Measurements from ENCODE around the gene ARL3. TPM values are rescaled to one million over a fixed set of nuclear protein-coding genes. Genes with fewer than 3 reads are reported as not detected.
A peak's percentile ranks its signal among the peaks of the same experiment; 100 is the strongest.

Gene ARL3
- total RNA-seq, 1 donor from 2014 or later: 9.7 TPM

DNA sequence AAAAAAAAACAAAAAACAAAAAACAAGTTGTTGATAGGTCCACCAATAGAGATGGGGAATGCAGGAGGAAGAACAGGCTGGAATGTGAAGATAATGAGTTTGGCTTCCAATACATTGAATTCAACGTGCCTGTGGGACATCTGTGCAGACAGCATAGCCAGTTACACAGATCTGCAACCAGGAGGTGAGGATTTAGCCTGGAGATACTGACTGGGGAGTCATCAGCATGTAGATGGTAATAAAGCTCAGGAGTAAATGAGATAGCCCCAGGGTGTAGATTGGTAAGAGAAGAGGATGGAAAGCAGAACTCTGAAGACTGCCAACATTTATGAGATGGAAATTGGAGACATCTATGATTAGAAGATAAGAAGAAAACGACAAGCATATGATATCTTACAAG is 74.7 kb downstream of the ARL3 start:
- no peak for DNase-seq (ENCODE audit: low read depth)

- DNase-seq (ENCODE audit: low read depth): no peak
Measured at GRCh38 chr10:102635377-102635776, 78.8 kb downstream of the ARL3 start.

GRCh38 chr10:102634686-102635085 is 79.5 kb downstream of the ARL3 start:
- no peak for DNase-seq (ENCODE audit: low read depth)

- DNase-seq (ENCODE audit: low read depth): no peak
Measured at GRCh38 chr10:102633848-102634247, 80.3 kb downstream of the ARL3 start.

DNA sequence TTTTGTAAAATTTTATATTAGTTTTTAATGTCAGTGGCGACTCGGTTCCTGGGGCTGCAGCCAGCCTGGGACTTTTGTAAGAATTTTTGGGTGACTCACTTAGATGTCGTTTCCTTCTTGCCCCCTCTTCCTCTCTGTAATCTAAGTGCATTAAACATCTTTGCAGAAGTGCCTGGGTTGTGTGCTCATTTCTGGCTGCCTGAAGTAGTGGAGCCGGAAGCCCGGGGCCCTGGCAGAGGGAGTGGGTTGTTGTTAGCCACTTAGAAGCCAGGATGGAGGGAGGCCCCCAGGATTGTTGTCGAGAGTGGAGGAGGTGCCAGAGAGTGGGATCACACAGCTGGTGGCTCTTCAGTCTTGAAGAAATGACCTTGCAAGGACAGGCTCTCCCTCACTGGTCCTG is 80.9 kb downstream of the ARL3 start:
- no peak for DNase-seq (ENCODE audit: low read depth)

GRCh38 chr10:102632394-102633111 is 81.6 kb downstream of the ARL3 start:
- DNase-seq (ENCODE audit: low read depth): no peak

DNA sequence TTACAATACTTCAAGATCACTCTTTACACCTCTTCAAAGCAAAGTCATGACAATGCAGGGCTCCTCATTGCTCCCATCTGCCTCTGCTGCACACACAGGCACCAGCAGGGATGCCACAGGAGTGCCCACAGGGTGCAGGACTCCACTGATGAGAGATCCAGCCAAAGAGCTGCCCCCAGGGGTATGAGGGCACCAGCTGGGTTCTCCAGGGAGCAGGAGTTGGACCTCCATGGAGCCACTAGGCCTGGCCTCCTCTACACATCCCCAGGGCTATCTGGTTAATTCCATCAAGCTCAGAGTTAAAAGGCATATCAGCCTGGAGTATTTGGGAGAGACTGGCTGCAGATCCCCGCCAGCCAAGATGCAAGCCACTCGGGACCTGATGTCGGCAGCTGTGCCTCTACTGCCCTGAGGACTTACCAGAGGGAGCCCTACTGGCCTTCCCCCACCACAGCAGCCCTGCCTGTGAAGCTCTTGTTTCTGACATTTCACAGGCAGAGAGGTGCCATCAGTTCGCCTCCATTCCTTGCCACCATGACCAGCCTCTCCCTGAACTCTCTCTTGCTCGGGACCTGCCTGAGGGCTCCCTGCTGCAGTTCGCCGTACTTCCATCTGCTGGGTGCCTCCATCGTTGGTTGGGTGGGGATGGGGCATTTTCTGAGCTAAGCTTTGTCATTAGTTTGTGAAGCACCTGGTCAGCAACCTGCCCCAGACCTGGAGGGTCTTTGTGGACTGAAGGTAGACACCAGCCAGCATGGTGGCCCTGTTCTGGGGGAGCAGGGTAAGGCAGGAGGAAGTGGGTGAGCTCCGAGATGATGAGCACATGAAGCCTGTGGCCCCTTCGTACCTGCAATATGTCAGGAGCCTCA is 82.4 kb downstream of the ARL3 start:
- DNase-seq (ENCODE audit: low read depth): no peak

DNA sequence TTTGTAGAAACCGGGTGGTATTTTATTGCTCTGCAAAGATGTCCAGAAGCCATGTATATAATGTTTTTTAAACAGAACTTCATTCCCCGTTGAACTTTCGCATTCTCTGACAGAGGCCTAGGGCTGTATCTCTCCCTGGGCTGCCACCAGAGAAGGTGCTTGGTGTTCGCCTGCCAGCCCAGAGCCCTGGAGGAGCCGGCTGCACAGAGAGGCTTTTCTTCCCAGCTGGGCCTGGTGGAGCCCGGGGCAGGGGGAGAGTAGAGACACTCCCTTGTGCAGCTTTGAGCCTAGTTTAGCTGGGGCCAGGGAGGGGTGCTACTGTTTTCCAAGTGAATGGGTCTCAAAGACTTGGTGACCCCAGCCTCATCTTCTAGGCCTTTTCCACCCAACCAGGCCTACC is 83.5 kb downstream of the ARL3 start:
- DNase-seq (ENCODE audit: low read depth): no peak

DNA sequence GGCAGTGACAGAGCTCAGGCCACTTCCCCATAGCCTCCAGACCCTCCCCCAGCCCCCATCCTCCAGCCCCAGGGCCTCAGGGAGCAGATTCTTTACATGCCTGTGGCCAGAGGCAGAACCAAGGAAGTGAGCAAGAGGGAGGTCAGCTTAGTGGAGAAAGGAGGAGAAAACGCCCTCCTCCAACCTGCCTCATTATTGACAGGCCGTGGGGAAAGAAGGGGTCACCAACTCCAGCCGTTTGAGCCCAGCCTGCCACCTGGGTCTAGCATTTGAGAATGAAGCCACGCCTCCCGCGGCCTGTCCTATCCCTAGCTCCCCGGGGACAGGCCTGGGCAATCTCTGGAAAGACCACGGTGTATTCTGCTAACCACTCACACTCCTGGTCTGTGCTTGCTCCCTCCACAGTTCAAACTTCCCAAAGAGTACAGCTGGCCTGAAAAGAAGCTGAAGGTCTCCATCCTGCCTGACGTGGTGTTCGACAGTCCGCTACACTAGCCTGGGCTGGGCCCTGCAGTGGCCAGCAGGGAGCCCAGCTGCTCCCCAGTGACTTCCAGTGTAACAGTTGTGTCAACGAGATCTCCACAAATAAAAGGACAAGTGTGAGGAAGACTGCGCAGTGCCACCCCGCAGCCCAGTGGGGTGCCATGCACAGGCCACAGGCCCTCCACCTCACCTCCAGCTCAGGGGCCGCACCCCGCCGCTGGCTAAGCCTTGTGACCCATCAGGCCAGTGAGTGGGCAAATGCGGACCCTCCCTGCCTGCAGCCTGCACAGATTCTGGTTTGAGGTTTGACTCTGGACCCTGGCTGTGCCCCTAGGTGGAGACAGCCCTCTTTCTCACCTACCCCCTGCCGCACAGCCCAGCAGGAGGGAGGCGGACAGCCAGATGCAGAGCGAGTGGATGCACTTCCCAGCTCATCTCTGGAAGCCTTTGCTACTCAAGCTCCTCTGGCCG is 84.3 kb downstream of the ARL3 start:
- DNase-seq (ENCODE audit: low read depth): peak; percentile 92

DNA sequence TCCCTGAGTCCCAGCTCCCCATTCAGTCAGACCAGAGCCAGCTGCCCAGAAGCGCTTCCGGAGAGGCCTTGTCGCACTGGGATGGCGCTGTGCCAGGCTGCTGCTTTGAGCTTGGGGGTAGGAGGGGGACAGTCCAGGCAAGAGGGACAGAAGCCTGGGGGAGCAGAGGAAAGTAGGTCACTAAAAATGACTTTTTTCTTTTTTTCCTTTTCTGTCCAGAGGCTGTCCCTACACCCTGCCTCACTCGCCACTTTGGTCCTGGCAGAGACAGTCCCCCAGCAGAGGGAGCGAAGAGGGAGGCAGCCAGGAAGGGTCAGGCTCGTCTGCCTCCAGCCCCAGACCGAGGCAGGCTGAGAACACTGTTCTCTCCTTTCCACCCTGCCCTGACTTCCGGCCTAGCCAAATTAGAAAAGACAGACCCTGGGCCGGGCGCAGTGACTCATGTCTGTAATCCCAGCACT is 85.7 kb downstream of the ARL3 start:
- no peak for DNase-seq (ENCODE audit: low read depth)

DNA sequence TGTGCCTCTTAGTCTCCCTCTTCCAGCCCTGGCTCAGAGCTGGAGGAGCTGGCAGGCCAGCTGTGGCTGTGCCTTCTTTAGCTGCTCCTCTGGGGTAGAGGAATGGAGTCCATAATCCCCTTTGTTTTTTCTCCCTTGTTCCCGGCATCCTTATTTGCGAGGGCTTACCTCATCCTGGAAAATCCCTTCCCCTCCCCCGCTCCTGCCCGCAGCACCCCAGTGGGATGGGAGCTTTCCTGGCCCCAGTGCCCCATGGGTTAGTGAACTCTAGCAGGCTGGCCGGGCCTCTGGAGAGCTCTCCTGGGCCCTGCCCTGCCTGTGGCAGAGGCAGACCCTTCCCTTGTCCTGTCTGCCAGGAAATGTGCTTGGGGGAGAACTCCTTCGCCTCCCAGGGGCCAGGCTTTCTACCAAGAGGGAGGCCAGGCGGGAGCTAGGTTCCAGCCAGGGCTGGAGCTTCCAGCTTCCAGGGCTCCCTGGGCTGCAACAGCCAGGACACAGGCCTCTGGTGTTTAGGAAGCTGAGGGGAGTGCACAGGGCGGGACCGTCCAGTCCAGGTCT is 86.4 kb downstream of the ARL3 start:
- peak; percentile 83 for DNase-seq (ENCODE audit: low read depth)

DNA sequence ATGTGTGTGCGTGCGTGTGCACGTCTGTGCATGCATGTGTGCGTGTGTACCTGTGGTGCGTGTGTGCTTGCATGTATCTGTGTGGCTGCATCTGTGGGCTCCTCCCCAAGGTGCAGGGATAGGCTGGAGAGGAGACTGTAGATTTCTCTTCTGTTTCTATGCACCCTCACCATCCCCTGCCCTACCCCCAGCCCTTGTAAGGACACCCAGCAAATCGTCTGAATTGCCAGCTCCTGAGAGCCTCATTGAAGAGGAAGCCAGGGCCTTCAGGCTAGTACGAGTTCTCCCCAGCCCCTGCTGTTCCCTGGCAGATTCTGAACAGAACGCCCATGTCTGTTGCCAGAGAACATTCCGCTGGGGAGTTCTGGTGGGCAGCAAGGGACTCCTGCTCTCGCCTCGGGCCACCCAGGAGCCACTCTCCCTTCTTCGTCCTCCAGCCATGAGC is 86.9 kb downstream of the ARL3 start:
- no peak for DNase-seq (ENCODE audit: low read depth)

- DNase-seq (ENCODE audit: low read depth): no peak
Measured at GRCh38 chr10:102626026-102626685, 88.0 kb downstream of the ARL3 start.

- no peak for DNase-seq (ENCODE audit: low read depth)
Measured at GRCh38 chr10:102624751-102625645, 89.2 kb downstream of the ARL3 start.

DNA sequence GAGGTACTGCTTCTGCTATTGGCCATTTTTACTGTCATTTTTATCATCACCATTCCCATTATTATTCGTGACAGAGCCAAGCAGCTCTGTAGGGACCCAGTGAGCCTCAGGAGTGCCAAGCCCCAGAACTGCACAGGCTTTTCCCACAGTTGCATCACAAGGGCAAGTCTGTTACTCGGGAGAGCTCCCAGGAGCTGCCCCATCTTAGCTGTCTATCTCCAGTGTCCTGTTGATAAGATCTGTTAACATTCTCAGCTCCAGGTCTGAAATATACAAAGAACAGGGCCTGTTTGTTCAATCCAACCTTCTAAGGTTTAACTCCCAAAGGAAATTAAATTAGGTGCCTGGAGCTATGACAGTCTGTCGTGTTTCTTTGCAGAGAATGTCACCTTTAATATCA is 90.1 kb downstream of the ARL3 start:
- no peak for DNase-seq (ENCODE audit: low read depth)

Other genes starting within 250 kb of the ARL3 start
- 145 and 168 TPM in 2 replicates for gene ACTR1A, start 211.7 kb downstream of the ARL3 start, total RNA-seq
- 0.69 and 8.1 TPM in 2 replicates for gene SUFU, start 210.4 kb downstream of the ARL3 start, total RNA-seq
- gene TRIM8, start 69.9 kb downstream of the ARL3 start, total RNA-seq: 47.2 and 146 TPM in 2 replicates
- gene SFXN2, start 239 bp upstream of the ARL3 start, total RNA-seq: 5.1 and 5.6 TPM in 2 replicates
- gene WBP1L, start 29.6 kb upstream of the ARL3 start, total RNA-seq: 45.0 and 79.7 TPM in 2 replicates
- gene CYP17A1, start 123.0 kb upstream of the ARL3 start, total RNA-seq: 0.45 and 0.52 TPM in 2 replicates
- 9.2 and 23.4 TPM in 2 replicates for gene BORCS7, start 139.9 kb upstream of the ARL3 start, total RNA-seq
- 6.1 and 11.4 TPM in 2 replicates for gene AS3MT, start 155.1 kb upstream of the ARL3 start, total RNA-seq
- 1.7 and 11.6 TPM in 2 replicates for gene CNNM2, start 203.9 kb upstream of the ARL3 start, total RNA-seq